CD4-positive, CD25-positive, alpha-beta regulatory T cell (primary cell): ENCODE results near the gene OR2T1. TPM values are rescaled to one million over a fixed set of nuclear protein-coding genes. Genes with fewer than 3 reads are reported as not detected.

Source experiments
- ATAC-seq, 2 donors: fragments of 150-1000 bp; cut with Tn5 transposase; one replicate each; pipeline ENCODE4 v1.10.0; 2021; ENCODE audit warnings: low read depth in 2 of 2, moderate number of reproducible peaks in 2 of 2, moderate library complexity in 1 of 2
- DNase-seq, 3 donors: peaks; one replicate each; pipeline versions ENCODE4 v3.0.0 to v3.0.0-alpha.2; 2012 to 2022; ENCODE audit warnings: mixed read lengths in 1 of 3
- H3K27ac ChIP-seq: one replicate; pipeline ENCODE4 v1.7.0; 2013; ENCODE audit warnings: mild to moderate bottlenecking, low read length; ENCODE audit not compliant: insufficient read depth, poor library complexity, severe bottlenecking
- H3K27me3 ChIP-seq: one replicate; pipeline ENCODE4 v1.7.0; 2013; ENCODE audit warnings: low read length; ENCODE audit not compliant: control insufficient read depth, insufficient read depth
- H3K36me3 ChIP-seq: one replicate; pipeline ENCODE4 v1.7.0; 2013; ENCODE audit warnings: mild to moderate bottlenecking, low read length, moderate library complexity; ENCODE audit not compliant: control insufficient read depth, insufficient read depth
- H3K4me1 ChIP-seq: 2 replicates; pipeline ENCODE4 v1.7.0; 2013; ENCODE audit warnings: mild to moderate bottlenecking, low read length; ENCODE audit not compliant: insufficient read depth, control insufficient read depth, poor library complexity, severe bottlenecking
- H3K4me3 ChIP-seq: one replicate; pipeline ENCODE4 v1.7.0; 2013; ENCODE audit warnings: low read depth, mild to moderate bottlenecking, low read length, moderate library complexity
- H3K9me3 ChIP-seq, 2 experiments: 1 replicate in 1 of 2; 2 replicates in 1 of 2; pipeline ENCODE4 v1.7.0; 2013; ENCODE audit warnings: low read length in 2 of 2, mild to moderate bottlenecking in 1 of 2, moderate library complexity in 1 of 2; ENCODE audit not compliant: control insufficient read depth in 2 of 2
- H3K27ac Mint-ChIP-seq, 3 donors: one replicate each; pipeline ENCODE4 v1.8.0; 2020 to 2022; ENCODE audit warnings: mild to moderate bottlenecking in 3 of 3, mixed read lengths in 3 of 3, moderate library complexity in 2 of 3
- H3K27me3 Mint-ChIP-seq: one replicate; pipeline ENCODE4 v1.8.0; 2022; ENCODE audit warnings: mild to moderate bottlenecking, mixed read lengths
- H3K36me3 Mint-ChIP-seq: one replicate; pipeline ENCODE4 v1.8.0; 2020; ENCODE audit warnings: mixed read lengths
- H3K4me1 Mint-ChIP-seq, 4 donors: one replicate each; pipeline ENCODE4 v1.8.0; 2020 to 2022; ENCODE audit warnings: mixed read lengths in 4 of 4, mild to moderate bottlenecking in 1 of 4
- H3K4me3 Mint-ChIP-seq, 4 donors: one replicate each; pipeline ENCODE4 v1.8.0; 2020 to 2022; ENCODE audit warnings: mild to moderate bottlenecking in 4 of 4, mixed read lengths in 4 of 4, moderate library complexity in 3 of 4
- H3K9me3 Mint-ChIP-seq, 7 donors: one replicate each; pipeline ENCODE4 v1.8.0; 2020 to 2022; ENCODE audit warnings: mixed read lengths in 7 of 7, mild to moderate bottlenecking in 3 of 7, moderate library complexity in 2 of 7
- polyA plus RNA-seq, 4 donors: library from polyadenylated mRNA; unstranded; fragments of 300-500 nt; fragmentation: Illumina TruSeq; gene quantifications; one replicate each; pipeline ENCODE4 v1.2.3, GENCODE V29; 2021
- total RNA-seq: library from RNA; stranded (reverse); gene quantifications from one replicate; pipeline ENCODE4 v1.2.3, GENCODE V29; 2022

OR2T1 gene
- total RNA-seq: not detected
- polyA plus RNA-seq: not detected

GRCh38 chr1:248402748-248403147 is at the start of gene OR2T1:
TSS of gene OR2T1 (plus strand) at chr1:248403048. CDS start at chr1:248406148, 3,100 bp downstream.
- H3K27ac ChIP-seq: no peak within 1 kb of the TSS
- no peaks in the 10 kb centered on the region for H3K27me3 ChIP-seq
- no peaks in the 10 kb centered on the region for H3K36me3 ChIP-seq
- no peak within 1 kb of the TSS for H3K27ac Mint-ChIP-seq
- H3K9me3 ChIP-seq: peaks cover 0 to 2% of the 10 kb centered on the region in 2 experiments
- DNase-seq (no peak), ATAC-seq (no peak)
- H3K4me1 Mint-ChIP-seq: no peaks in the 10 kb centered on the region
- no peaks in the 10 kb centered on the region for H3K27me3 Mint-ChIP-seq
- H3K4me3 ChIP-seq: no peak within 1 kb of the TSS
- H3K4me1 ChIP-seq: no peaks in the 10 kb centered on the region
- H3K36me3 Mint-ChIP-seq: no peaks in the 10 kb centered on the region
- peaks cover 0 to 2% (median 0%) of the 10 kb centered on the region in 7 donors for H3K9me3 Mint-ChIP-seq
- no peak within 1 kb of the TSS for H3K4me3 Mint-ChIP-seq

GRCh38 chr1:248359415-248359814 is 43.4 kb upstream of the OR2T1 start:
- no peaks in the 10 kb centered on the region for H3K27me3 ChIP-seq
- H3K27ac Mint-ChIP-seq: no peak overlapping the region
- no peaks in the 10 kb centered on the region for H3K27me3 Mint-ChIP-seq
- H3K9me3 Mint-ChIP-seq: peaks cover 0 to 5% (median 0%) of the 10 kb centered on the region in 7 donors
- ATAC-seq: no peak
- no peaks in the 10 kb centered on the region for H3K36me3 Mint-ChIP-seq
- no peak overlapping the region for H3K27ac ChIP-seq
- no peaks in the 10 kb centered on the region for H3K9me3 ChIP-seq
- H3K4me1 ChIP-seq: no peaks in the 10 kb centered on the region
- DNase-seq: no peak
- no peaks in the 10 kb centered on the region for H3K4me1 Mint-ChIP-seq
- no peaks in the 10 kb centered on the region for H3K36me3 ChIP-seq
- no peak overlapping the region for H3K4me3 Mint-ChIP-seq
- H3K4me3 ChIP-seq: no peak overlapping the region

GRCh38 chr1:248361121-248361715 is 41.6 kb upstream of the OR2T1 start, which contains the start of gene OR2T4:
TSS of gene OR2T4 (plus strand) at chr1:248361665. CDS start at chr1:248361665, 0 bp downstream.
- no peaks in the 10 kb centered on the region for H3K27me3 ChIP-seq
- H3K36me3 Mint-ChIP-seq: no peaks in the 10 kb centered on the region
- H3K9me3 ChIP-seq: no peaks in the 10 kb centered on the region
- DNase-seq (no peak), ATAC-seq (no peak)
- peaks cover 0 to 5% (median 0%) of the 10 kb centered on the region in 7 donors for H3K9me3 Mint-ChIP-seq
- H3K4me3 ChIP-seq: no peak within 1 kb of the TSS
- no peaks in the 10 kb centered on the region for H3K36me3 ChIP-seq
- H3K27ac Mint-ChIP-seq: no peak within 1 kb of the TSS
- no peaks in the 10 kb centered on the region for H3K4me1 Mint-ChIP-seq
- no peak within 1 kb of the TSS for H3K4me3 Mint-ChIP-seq
- H3K4me1 ChIP-seq: no peaks in the 10 kb centered on the region
- H3K27ac ChIP-seq: no peak within 1 kb of the TSS
- H3K27me3 Mint-ChIP-seq: no peaks in the 10 kb centered on the region

GRCh38 chr1:248366609-248367008 is 36.2 kb upstream of the OR2T1 start:
- peaks cover 0 to 5% (median 0%) of the 10 kb centered on the region in 7 donors for H3K9me3 Mint-ChIP-seq
- ATAC-seq (no peak), DNase-seq (no peak)
- no peaks in the 10 kb centered on the region for H3K36me3 Mint-ChIP-seq
- no peak overlapping the region for H3K4me3 ChIP-seq
- no peak overlapping the region for H3K4me3 Mint-ChIP-seq
- H3K4me1 Mint-ChIP-seq: no peaks in the 10 kb centered on the region
- H3K4me1 ChIP-seq: no peaks in the 10 kb centered on the region
- H3K27me3 Mint-ChIP-seq: no peaks in the 10 kb centered on the region
- no peak overlapping the region for H3K27ac ChIP-seq
- H3K9me3 ChIP-seq: no peaks in the 10 kb centered on the region
- H3K27me3 ChIP-seq: no peaks in the 10 kb centered on the region
- H3K27ac Mint-ChIP-seq: no peak overlapping the region
- H3K36me3 ChIP-seq: no peaks in the 10 kb centered on the region

- ATAC-seq (peak; percentile 77 to 83), DNase-seq (peak in 2 of 3 donors; percentile 9 to 47)
- Histone ChIP-seq H3K4me3 (no peak overlapping the region), H3K27me3 (no peaks in the 10 kb centered on the region), H3K36me3 (no peaks in the 10 kb centered on the region), H3K9me3 (no peaks in the 10 kb centered on the region), H3K4me1 (no peaks in the 10 kb centered on the region), H3K27ac (no peak overlapping the region)
- Mint-ChIP-seq H3K4me3 (no peak overlapping the region), H3K9me3 (no peaks in the 10 kb centered on the region), H3K36me3 (no peaks in the 10 kb centered on the region), H3K4me1 (peaks cover 0 to 16% (median 4%) of the 10 kb centered on the region in 4 donors), H3K27me3 (no peaks in the 10 kb centered on the region), H3K27ac (peak overlapping the region; percentile 43 to 85 (median 52))
These were observed 30.5 kb upstream of the OR2T1 start for GRCh38 chr1:248372394-248372793.

- H3K9me3 Mint-ChIP-seq: no peaks in the 10 kb centered on the region
- H3K27ac Mint-ChIP-seq: peak overlapping the region in 1 of 3 donors; percentile 16
- Histone ChIP-seq H3K4me1 (no peaks in the 10 kb centered on the region), H3K36me3 (no peaks in the 10 kb centered on the region), H3K27me3 (no peaks in the 10 kb centered on the region), H3K27ac (no peak overlapping the region), H3K4me3 (no peak overlapping the region), H3K9me3 (no peaks in the 10 kb centered on the region)
- no peaks in the 10 kb centered on the region for H3K27me3 Mint-ChIP-seq
- no peaks in the 10 kb centered on the region for H3K36me3 Mint-ChIP-seq
- DNase-seq (no peak), ATAC-seq (no peak)
- peaks cover 0 to 16% (median 4%) of the 10 kb centered on the region in 4 donors for H3K4me1 Mint-ChIP-seq
- H3K4me3 Mint-ChIP-seq: no peak overlapping the region
These were observed 29.1 kb upstream of the OR2T1 start for GRCh38 chr1:248373761-248374160.

- Mint-ChIP-seq H3K4me3 (no peak within 1 kb of the TSS), H3K27me3 (no peaks in the 10 kb centered on the region), H3K36me3 (no peaks in the 10 kb centered on the region), H3K27ac (no peak within 1 kb of the TSS), H3K9me3 (no peaks in the 10 kb centered on the region), H3K4me1 (peaks cover 0 to 16% (median 4%) of the 10 kb centered on the region in 4 donors)
- H3K27ac ChIP-seq: no peak within 1 kb of the TSS
- no peaks in the 10 kb centered on the region for H3K4me1 ChIP-seq
- H3K27me3 ChIP-seq: no peaks in the 10 kb centered on the region
- no peaks in the 10 kb centered on the region for H3K9me3 ChIP-seq
- DNase-seq (no peak), ATAC-seq (no peak)
- H3K36me3 ChIP-seq: no peaks in the 10 kb centered on the region
- H3K4me3 ChIP-seq: no peak within 1 kb of the TSS
These were observed 27.4 kb upstream of the OR2T1 start, which contains the start of gene OR2T6 for GRCh38 chr1:248375446-248375845. TSS of gene OR2T6 (plus strand) at chr1:248375746. CDS start at chr1:248387609, 11,863 bp downstream.

GRCh38 chr1:248376916-248377315 is 25.9 kb upstream of the OR2T1 start:
- Histone ChIP-seq H3K36me3 (no peaks in the 10 kb centered on the region), H3K4me3 (no peak overlapping the region), H3K27me3 (no peaks in the 10 kb centered on the region), H3K9me3 (no peaks in the 10 kb centered on the region), H3K4me1 (no peaks in the 10 kb centered on the region), H3K27ac (no peak overlapping the region)
- ATAC-seq: no peak
- Mint-ChIP-seq H3K27ac (no peak overlapping the region), H3K27me3 (no peaks in the 10 kb centered on the region), H3K4me3 (no peak overlapping the region), H3K4me1 (peaks cover 0 to 15% (median 4%) of the 10 kb centered on the region in 4 donors), H3K9me3 (no peaks in the 10 kb centered on the region), H3K36me3 (no peaks in the 10 kb centered on the region)
- DNase-seq: no peak
